Caco-2 (cell line): Measurements from ENCODE around the gene FANCF. TPM values are rescaled to one million over a fixed set of nuclear protein-coding genes. Genes with fewer than 3 reads are reported as not detected.

Experiments used
- BruUV-seq: library from RNA; stranded (reverse); fragments of 400-500 nt; replicated peaks from 2 replicates; lab custom pipeline; 2021; lab: Mats Ljungman, UMichigan
- CTCF ChIA-PET: fragments of 300-600 bp; sonication (Branson Sonifier 250); formaldehyde crosslinking; loops from one replicate; lab custom pipeline; 2022; ENCODE audit warnings: antibody characterized with exemption; lab: Charles Lee
- POLR2A ChIA-PET: fragments of 300-600 bp; sonication (Branson Sonifier 250); formaldehyde crosslinking; loops from one replicate; lab custom pipeline; 2022; ENCODE audit warnings: antibody characterized with exemption; lab: Charles Lee
- DNase-seq, 2 experiments: peaks; one replicate each; pipeline versions ENCODE4 v3.0.0 to v3.0.0-alpha.2; 2020 to 2022
- H3K27me3 ChIP-seq: replicated peaks from 2 replicates; pipeline ENCODE4 v1.6.0; 2011; ENCODE audit warnings: low read length; ENCODE audit not compliant: control insufficient read depth, insufficient read depth
- H3K36me3 ChIP-seq: 2 replicates; pipeline ENCODE4 v1.5.1; 2011; ENCODE audit warnings: low read length; ENCODE audit not compliant: control insufficient read depth, insufficient read depth
- H3K4me1 ChIP-seq: fragments of 250-450 bp; sonication (Bioruptor Pico); 2 replicates; pipeline ENCODE4 v1.5.1; 2020; ENCODE audit warnings: mild to moderate bottlenecking
- H3K4me3 ChIP-seq: 2 replicates; pipeline ENCODE4 v1.5.1; 2011; ENCODE audit warnings: low read depth, mild to moderate bottlenecking, control low read depth, low read length
- H3K9me3 ChIP-seq: fragments of 250-450 bp; sonication (Bioruptor Pico); 2 replicates; pipeline ENCODE4 v1.5.1; 2020; ENCODE audit warnings: mild to moderate bottlenecking, moderate library complexity
- H3K27ac Mint-ChIP-seq: one replicate; pipeline ENCODE4 v1.8.0; 2022; ENCODE audit warnings: mixed read lengths; ENCODE audit not compliant: unreplicated experiment
- H3K27me3 Mint-ChIP-seq: one replicate; pipeline ENCODE4 v1.8.0; 2022; ENCODE audit warnings: mixed read lengths; ENCODE audit not compliant: insufficient read depth, unreplicated experiment
- H3K36me3 Mint-ChIP-seq: one replicate; pipeline ENCODE4 v1.8.0; 2022; ENCODE audit warnings: mild to moderate bottlenecking, mixed read lengths; ENCODE audit not compliant: insufficient read depth, unreplicated experiment
- H3K4me1 Mint-ChIP-seq: one replicate; pipeline ENCODE4 v1.8.0; 2022; ENCODE audit warnings: low read depth, mixed read lengths; ENCODE audit not compliant: unreplicated experiment
- H3K4me3 Mint-ChIP-seq: one replicate; pipeline ENCODE4 v1.8.0; 2022; ENCODE audit warnings: mild to moderate bottlenecking, moderate library complexity, mixed read lengths; ENCODE audit not compliant: unreplicated experiment
- H3K9me3 Mint-ChIP-seq: one replicate; pipeline ENCODE4 v1.8.0; 2022; ENCODE audit warnings: mixed read lengths; ENCODE audit not compliant: unreplicated experiment
- CTCF ChIP-seq, 2 experiments: fragments of 200-600 bp in 1 of 2; IDR thresholded peaks; 1 replicate in 1 of 2; 2 replicates in 1 of 2; pipeline versions ENCODE4 v1.5.1 to v1.8.0; 2011 to 2022; ENCODE audit warnings: antibody characterized with exemption in 1 of 2, control low read depth in 1 of 2, inconsistent platforms in 1 of 2, low read depth in 1 of 2, low read length in 1 of 2, mild to moderate bottlenecking in 1 of 2, moderate library complexity in 1 of 2; ENCODE audit not compliant: insufficient read depth in 1 of 2, severe bottlenecking in 1 of 2, unreplicated experiment in 1 of 2
- intact Hi-C: fragments of 100-400 bp; cut with micrococcal nuclease; formaldehyde crosslinking; loops from one replicate; pipeline ENCODE4 v1.10.0; 2022; ENCODE audit not compliant: unreplicated experiment
- total RNA-seq: library from RNA; stranded (reverse); gene quantifications from 2 replicates; pipeline ENCODE4 v1.2.3, GENCODE V29; 2022

Gene FANCF
- total RNA-seq, 1 experiment from 2014 or later: 13.8 TPM

- BruUV-seq: no TSS peak
- no peaks in the 10 kb centered on the region for H3K4me1 Mint-ChIP-seq
- Histone ChIP-seq H3K27me3 (no peaks in the 10 kb centered on the region), H3K4me3 (no peak overlapping the region), H3K4me1 (no peaks in the 10 kb centered on the region), H3K9me3 (no peaks in the 10 kb centered on the region), H3K36me3 (no peaks in the 10 kb centered on the region)
- no peaks in the 10 kb centered on the region for H3K36me3 Mint-ChIP-seq
- H3K9me3 Mint-ChIP-seq: no peaks in the 10 kb centered on the region
- no peak for TF ChIP-seq CTCF (IDR thresholded peaks at IDR 0.05; ENCODE audit: insufficient read depth in 1 of 2, low read depth in 1 of 2, low read length in 1 of 2, severe bottlenecking in 1 of 2, unreplicated experiment in 1 of 2)
- H3K27ac Mint-ChIP-seq: no peak overlapping the region
- ChIA-PET CTCF (no interaction called here), POLR2A (no interaction called here)
- no peak for DNase-seq
- intact Hi-C loops: no loop called here
- no peaks in the 10 kb centered on the region for H3K27me3 Mint-ChIP-seq
- no peak overlapping the region for H3K4me3 Mint-ChIP-seq
These were observed 15.9 kb upstream of the FANCF start for GRCh38 chr11:22641559-22641958.

- Histone ChIP-seq H3K36me3 (no peaks in the 10 kb centered on the region), H3K4me1 (peaks cover 3% of the 10 kb centered on the region; the same call in 1 of the 2 replicates), H3K4me3 (no peak overlapping the region), H3K27me3 (no peaks in the 10 kb centered on the region), H3K9me3 (no peaks in the 10 kb centered on the region)
- CTCF ChIA-PET: no interaction called here
- H3K36me3 Mint-ChIP-seq: no peaks in the 10 kb centered on the region
- H3K4me1 Mint-ChIP-seq: peaks cover 5% of the 10 kb centered on the region
- no peak overlapping the region for H3K4me3 Mint-ChIP-seq
- no peak overlapping the region for H3K27ac Mint-ChIP-seq
- no peaks in the 10 kb centered on the region for H3K27me3 Mint-ChIP-seq
- POLR2A ChIA-PET: no interaction called here
- no peaks in the 10 kb centered on the region for H3K9me3 Mint-ChIP-seq
- no peak for DNase-seq
- intact Hi-C loops: no loop called here
- no TSS peak for BruUV-seq
- no peak for TF ChIP-seq CTCF (IDR thresholded peaks at IDR 0.05; ENCODE audit: insufficient read depth in 1 of 2, low read depth in 1 of 2, low read length in 1 of 2, severe bottlenecking in 1 of 2, unreplicated experiment in 1 of 2)
These were observed 15.2 kb upstream of the FANCF start for GRCh38 chr11:22640862-22641261.

DNA sequence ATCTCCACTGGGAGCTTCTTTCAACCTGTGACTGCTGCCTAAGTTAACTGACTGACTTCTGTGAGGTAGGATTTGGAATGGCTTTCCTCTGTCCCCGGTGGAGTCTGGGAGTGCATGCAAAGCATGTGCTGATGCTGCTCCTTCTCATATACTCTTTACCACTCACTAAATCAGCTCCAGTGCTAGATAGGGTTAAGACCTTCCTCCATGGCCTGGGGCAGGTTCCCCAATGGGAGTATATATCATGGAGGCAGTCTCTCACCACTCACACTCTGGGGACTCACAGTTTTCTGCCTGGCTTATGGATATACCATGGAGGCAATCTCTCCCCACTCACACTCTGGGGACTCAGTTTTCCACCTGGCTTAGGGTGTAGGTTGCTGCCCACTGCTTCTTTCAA is 10.1 kb upstream of the FANCF start:
- no peak for DNase-seq
- CTCF ChIA-PET: interaction anchor here (3.0 kb wide), 1 partner anchor 10 kb away, joined by 12 read pairs; the partner anchor contains the start of gene FANCF
- TF ChIP-seq CTCF (IDR thresholded peaks at IDR 0.05; ENCODE audit: insufficient read depth in 1 of 2, low read depth in 1 of 2, low read length in 1 of 2, severe bottlenecking in 1 of 2, unreplicated experiment in 1 of 2): no peak
- H3K27me3 ChIP-seq: no peaks in the 10 kb centered on the region
- H3K9me3 ChIP-seq: no peaks in the 10 kb centered on the region
- H3K36me3 Mint-ChIP-seq: no peaks in the 10 kb centered on the region
- H3K4me1 Mint-ChIP-seq: peaks cover 10% of the 10 kb centered on the region
- POLR2A ChIA-PET: interaction anchor here (0.7 kb wide), 1 partner anchor 10 kb away, joined by 3 read pairs; the partner anchor contains the start of gene FANCF
- H3K9me3 Mint-ChIP-seq: no peaks in the 10 kb centered on the region
- H3K36me3 ChIP-seq: no peaks in the 10 kb centered on the region
- H3K4me1 ChIP-seq: peaks cover 18% of the 10 kb centered on the region
- no peak overlapping the region for H3K4me3 ChIP-seq
- H3K27ac Mint-ChIP-seq: peak overlapping the region; percentile 71
- H3K27me3 Mint-ChIP-seq: no peaks in the 10 kb centered on the region
- peak overlapping the region; percentile 37 for H3K4me3 Mint-ChIP-seq
- intact Hi-C loops: loop anchor here (1.0 to 2.0 kb wide), 2 partner anchors 10 to 31 kb away; partner anchors contain the start of genes FANCF and GAS2
- no TSS peak for BruUV-seq
